Activated CD4-positive, alpha-beta T cell treated with anti-CD3 and anti-CD28 coated beads, Interleukin-10, Interleukin-2, amounts not matched to agents 100 ng/mL and 50 ng/mL, durations not matched to agents 16 hours and 8 hours (primary cell): ENCODE measurements around the gene NR2F6.
"Not testable (repeated sequence)": the region's sequence is repeated elsewhere in the genome, so short reads cannot be mapped to it uniquely, and the experiment has no call there.

Experiments used
- DNase-seq: peaks from one replicate; pipeline ENCODE4 v3.0.0-alpha.2; 2020

NR2F6 gene

DNA sequence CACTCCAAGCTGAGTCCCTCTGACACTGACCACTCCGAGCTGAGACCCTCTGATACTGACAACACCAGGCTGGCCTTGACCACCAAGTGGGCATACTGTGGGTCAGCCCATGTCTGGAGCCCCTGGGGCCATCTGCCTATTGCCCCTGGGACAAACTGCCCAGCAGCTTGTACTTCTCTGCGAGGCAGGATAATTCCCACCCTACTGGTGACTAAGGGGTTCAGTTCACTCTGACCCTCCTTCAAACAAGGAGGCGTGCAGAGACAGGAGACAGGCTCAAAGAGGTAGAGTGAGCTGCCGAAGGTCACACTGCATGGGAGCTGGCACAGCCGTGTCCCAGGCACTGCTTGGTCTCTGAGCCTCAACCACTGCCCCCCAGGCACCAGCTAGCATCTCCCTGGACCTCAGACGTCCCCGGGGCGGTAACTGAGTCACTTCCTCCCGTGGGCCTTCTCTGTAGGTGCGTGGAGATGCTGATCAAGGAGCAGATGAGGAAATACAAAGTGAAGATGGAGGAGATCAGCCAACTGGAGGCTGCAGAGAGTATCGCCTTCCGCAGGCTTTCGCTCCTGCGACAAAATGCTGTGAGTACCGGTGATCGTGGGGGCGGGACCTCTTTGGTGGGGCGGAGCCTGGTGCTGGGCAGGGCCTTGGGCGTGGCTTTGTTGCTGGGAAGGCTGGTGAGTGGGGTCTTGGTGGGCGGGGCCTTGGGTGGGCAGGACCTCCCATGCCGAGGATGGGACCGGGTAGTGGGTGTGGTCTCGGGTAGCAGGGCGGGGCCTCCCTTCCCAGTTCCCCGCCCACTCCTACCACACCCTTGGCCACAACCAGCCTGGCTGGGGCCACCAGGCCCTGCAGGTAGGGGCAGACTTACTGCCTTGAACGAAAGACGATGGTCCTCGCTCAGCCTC is 36.3 kb downstream of the NR2F6 start:
- peak; percentile 70 for DNase-seq

DNA sequence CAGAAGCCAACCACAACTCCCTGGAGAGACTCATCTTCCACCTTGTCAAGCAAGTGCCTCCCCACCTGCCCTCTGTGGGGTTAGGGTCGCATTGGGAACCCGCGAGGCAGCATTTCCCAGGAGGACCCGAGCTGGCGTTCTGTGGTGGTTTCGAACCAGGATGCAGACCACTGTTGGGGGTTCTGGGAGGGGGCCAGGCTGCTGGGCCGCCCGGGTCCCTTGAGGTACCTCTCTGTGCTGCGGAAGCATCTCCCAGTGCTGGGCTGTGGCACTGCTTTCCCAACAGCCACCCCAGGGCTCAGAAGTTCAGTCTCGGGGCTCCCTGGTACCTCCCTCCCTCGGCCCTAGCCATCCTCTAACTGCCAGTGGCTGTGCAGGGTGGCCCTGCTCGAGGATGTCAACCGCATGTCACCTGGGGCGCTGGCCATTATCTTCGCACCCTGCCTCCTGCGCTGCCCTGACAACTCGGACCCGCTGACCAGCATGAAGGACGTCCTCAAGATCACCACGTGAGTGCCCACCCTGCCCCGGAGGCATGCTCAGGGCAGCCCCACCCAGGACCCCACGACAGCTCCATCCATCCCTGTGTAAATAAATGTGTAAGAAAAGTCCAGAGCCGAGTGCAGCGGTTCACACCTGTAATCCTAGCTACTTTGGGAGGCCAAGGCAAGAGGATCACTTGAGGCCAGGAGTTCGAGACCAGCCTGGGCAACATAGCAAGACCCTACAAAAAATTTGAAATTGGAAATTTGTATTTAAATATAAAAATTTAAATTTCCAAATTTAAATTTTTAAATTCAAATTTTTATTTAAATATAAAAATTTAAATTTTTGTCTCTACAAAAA is 38.8 kb downstream of the NR2F6 start:
- no peak for DNase-seq

DNA sequence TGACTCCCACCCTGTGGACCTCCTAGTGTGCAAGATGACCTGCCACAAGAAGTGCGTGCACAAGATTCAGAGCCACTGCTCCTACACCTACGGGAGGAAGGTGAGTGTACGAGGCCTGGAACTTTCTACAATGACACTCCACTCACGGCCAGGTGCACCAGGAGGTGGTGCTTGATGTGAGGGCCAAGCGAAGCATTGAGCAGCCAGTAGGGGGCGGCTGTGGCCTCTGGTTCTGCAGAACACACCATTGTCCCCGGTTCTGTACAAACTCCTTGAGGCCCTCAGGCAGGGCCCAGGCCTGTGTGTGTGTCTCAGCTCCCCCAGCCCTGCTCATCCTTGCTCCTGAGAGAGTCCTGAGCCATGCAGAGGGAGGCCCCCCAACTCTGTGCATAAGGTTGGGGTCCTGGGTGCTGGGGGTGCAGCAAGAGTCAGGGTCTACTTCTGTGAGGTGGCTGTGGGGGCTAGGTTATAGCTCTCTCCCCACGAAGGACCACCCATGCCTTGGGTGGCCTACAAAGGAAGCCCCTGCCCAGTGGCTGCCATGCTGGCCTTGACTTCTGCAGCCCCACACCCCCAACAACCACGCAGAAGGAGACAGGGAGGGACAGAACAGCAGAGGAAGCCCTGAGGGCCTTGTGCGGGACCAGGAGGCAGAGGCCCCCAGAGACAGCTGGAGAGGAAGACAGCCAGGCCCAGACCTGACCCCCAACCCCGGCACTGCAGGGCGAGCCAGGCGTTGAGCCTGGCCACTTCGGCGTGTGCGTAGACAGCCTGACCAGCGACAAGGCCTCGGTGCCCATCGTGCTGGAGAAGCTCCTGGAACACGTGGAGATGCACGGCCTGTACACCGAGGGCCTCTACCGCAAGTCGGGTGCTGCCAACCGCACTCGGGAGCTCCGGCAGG is 40.2 kb downstream of the NR2F6 start:
- peak; percentile 60 for DNase-seq

DNA sequence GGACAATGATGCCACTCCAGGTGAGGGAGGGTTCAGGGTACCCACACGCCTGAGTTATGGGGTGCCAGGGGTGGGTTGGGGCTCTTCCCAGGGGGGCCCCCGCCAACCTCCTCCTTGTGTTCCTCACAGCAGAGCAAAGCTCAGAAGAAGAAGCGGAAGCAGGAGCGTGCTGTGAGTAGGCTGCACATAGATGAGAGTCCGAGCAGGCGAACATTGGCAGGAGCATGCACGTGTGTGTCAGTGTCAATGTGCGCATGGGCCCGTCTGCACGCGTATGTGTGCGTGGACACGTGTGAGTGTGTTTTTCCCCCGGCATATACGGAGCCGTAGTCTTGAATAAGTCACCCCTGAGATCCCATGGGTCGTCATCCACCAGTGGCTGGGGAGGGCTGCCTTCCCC is 43.0 kb downstream of the NR2F6 start:
- DNase-seq = no peak

DNA sequence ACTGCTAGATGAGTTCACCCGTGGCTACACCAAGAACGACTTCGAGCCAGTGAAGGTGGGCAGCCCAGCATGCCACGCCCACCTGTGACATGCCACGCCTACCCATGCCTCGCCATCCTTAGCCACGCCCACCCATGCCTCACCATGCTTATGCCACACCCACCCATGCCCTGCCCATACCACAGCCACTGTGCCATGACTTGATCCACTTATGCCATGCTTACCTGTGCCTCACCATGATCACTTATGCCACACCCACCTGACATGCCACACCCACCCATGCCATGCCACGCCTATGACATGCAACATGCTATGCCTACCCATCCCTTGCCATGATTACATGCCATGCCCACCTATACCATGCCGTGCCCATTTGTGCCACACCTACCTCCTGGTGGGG is 43.5 kb downstream of the NR2F6 start:
- peak; percentile 36 for DNase-seq

DNA sequence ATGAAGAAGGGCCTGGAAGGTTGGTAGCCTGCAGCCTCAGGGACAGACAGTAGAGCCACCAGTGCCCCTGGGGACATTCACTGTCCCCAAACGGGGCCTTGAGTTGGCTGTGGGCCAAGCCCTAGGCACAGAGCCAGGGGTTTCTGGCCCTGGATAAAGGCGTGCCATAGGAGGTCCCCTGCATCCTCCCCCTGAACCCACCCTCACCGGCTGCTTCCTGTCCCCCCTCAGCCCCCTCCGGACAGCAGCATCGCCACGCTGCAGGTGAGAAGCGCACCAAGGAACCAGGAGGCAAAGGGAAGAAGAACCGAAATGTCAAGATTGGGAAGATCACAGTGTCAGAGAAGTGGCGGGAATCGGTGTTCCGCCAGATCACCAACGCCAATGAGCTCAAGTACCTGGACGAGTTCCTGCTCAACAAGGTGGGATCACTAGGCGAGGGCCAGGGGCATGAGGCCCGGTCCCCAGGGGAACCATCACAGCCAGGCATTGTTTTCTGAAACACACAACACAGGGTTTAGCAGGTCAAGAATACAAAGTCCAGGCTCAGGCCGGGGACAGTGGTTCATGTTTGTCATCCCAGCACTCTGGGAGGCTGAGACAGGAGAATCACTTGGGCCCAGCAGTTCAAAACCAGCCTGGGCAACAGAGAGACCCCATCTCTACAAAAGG is 45.2 kb downstream of the NR2F6 start:
- DNase-seq = no peak

DNA sequence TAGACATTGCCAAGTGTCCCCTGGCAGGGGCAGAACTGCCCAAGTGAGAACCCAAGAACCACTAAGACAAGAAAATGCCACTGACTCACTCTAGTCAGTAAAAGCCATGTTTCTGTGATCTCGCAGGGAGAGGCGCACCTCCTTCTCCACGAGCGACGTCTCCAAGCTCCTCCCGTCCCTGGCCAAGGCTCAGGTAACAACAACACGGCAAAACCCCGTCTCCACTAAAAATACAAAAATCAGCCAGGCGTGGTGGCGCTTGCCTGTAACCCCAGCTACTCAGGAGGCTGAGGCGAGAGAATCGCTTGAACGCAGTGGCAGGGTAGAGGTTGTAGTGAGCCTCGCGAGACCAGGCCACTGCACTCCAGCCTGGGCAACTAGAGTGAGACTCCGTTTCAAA is 48.1 kb downstream of the NR2F6 start:
- DNase-seq = no peak

DNA sequence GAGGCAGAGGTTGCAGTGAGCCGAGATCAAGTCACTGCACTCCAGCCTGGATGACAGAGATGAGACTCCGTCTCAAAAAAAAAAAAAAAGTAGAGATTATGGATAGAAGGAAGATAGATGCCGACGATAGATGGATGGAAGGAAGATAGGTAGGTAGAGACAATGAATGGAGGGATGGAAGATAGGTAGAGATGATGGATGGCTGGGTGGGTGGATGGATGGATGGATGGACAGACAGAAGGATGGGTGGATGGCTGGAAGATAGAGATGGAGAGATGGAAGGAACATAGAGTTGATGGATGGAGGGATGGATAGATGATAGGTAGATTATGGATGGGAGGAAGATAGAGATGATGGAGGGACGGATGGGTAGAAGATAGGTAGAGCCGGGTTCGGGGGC is 49.1 kb downstream of the NR2F6 start:
- DNase-seq = no peak

DNA sequence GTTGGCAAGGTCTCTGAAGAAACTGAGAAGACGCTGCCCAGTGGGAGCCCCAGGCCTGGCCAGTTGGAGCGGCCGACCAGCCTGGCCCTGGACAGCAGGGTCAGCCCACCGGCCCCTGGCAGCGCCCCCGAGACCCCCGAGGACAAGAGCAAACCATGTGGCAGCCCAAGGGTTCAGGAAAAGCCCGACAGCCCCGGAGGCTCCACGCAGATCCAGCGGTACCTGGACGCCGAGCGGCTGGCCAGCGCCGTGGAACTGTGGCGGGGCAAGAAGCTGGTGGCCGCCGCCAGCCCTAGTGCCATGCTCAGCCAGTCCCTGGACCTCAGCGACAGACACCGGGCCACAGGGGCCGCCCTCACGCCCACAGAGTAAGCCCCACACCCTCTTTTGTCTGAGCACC is 50.6 kb downstream of the NR2F6 start:
- DNase-seq = no peak

DNA sequence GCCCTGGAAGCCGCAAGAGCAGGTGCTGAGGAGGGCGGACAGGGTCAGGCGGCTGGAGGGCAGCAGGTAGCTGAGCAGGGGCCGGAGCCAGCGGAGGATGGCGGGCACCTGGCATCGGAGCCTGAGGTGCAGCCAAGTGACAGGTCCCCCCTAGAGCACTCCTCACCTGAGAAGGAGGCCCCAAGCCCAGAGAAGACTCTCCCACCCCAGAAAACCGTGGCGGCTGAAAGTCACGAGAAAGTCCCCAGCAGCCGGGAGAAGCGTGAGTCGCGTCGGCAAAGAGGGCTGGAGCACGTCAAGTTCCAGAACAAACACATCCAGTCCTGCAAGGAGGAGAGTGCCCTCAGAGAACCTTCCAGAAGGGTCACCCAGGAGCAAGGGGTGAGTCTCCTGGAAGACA is 51.1 kb downstream of the NR2F6 start:
- DNase-seq = no peak

DNA sequence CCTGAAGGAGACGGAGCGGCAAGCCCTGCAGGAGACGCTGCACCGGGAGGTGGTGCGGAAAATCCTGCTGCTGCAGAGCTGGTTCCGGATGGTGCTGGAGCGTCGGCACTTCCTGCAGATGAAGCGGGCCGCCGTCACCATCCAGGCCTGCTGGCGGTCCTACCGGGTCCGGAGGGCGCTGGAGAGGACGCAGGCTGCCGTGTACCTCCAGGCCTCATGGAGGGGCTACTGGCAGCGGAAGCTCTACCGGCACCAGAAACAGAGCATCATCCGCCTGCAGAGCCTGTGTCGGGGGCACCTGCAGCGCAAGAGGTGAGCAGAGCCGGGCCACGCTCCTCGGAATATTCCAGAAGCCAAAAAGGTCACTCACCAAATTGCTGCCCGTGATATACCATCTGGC is 53.0 kb downstream of the NR2F6 start:
- DNase-seq = no peak

DNA sequence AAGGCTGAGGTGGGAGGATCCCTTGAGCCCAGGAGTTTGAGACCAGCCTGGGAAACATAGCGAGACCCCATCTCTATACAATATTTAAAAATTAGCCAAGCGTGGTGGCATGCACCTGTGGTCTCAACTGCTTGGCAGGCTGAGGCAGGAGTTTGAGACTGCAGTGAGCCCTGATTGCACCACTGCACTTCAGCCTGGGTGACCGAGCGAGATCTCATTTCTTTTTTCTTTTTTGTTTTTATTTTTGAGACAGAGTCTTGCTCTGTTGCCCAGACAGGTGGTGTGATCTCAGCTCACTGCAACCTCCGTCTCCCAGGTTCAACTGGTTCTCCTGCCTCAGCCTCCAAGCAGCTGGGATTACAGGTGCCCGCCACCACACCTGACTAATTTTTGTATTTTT is 54.0 kb downstream of the NR2F6 start:
- not testable (repeated sequence) for DNase-seq

DNA sequence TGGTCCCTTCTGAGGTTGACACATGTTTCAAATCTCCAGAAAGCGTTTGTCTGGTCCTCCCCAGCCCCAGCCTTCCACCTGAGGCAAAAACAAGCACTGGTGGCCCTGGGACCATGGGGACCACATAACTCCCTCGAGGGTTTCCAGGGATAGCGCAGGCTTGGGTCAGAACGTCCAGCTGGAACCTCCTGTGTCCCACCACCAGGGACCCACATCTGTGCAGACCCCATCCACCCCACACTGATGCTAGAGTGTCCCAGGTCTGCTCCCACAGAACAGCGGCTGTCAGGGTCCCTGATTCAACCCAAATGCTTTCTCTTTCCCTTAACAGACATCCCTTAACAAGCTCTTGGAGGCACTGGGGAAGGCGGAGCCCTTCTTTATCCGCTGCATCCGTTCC is 60.1 kb downstream of the NR2F6 start:
- no peak for DNase-seq

DNA sequence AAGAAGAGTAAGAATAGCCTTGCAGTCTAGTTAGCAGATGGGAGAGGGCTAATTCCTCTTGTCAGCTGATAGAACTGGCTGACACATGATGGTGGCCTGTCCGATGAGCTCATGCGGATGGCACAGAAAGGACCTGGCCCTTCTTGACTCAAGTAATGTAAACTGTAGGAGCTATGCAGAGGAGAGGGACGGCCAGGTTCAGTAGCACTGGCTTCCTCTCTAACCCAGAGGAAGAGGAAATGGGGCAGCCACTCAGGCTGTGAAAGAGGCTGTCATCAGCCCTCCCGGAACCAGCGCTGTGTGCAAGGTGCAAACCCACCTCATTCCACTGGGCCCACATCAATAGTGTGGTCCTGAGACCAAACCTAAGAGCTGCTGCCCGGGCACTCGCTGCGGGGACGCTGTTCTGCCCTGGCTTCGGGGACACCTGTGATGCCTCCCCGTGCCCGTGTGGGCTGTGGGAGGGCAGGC is 61.3 kb downstream of the NR2F6 start:
- DNase-seq = peak; percentile 72

DNA sequence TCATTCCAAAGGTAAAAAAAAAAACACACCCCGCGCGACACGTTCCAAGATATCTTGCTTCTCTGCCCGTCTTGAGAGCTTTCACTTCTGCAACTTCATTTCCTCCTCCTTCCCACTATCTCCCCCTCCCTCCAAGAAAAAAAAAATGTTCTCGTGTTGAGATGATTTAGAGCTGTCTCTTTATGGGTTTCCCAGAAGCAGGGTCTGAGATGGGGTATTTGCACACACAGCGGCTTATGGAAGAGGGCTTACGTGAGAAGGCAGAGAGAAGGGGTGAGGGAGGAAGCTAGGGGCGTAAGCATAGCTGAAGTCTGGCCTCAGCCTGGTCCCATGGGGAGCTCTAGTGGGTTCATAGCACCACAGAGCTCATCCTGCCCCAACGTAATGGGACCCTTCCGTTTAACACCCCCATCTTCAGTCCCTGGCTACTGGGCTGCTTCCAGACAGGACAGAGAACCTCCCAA is 61.8 kb downstream of the NR2F6 start:
- peak; percentile 23 for DNase-seq

DNA sequence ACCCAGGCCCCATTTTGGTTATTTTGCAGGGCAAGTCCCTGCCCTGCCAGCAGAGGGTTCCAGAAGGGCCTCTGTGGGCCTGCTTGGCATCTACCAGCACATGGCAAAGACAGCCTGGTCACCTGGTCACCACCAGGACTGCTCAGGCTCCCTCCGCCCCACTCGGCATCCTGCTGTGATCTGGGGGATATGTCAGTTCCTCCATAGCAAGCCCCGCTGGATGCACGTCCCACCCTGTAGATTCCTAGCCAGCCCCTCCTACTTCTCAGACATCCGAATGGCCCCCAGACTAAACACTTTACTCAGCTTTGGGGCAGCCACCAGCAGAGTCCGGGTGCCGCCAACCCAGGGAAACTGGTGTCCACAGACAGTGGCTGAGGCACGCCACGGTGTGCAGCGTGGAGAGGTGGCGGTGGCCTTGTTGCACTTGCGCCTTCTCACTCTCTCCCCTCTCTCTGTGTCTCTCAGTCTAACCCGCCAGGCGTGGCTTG is 62.4 kb downstream of the NR2F6 start:
- peak; percentile 26 for DNase-seq
